ENCODE measurements around the gene TGFBR2.

Gene TGFBR2

DNA sequence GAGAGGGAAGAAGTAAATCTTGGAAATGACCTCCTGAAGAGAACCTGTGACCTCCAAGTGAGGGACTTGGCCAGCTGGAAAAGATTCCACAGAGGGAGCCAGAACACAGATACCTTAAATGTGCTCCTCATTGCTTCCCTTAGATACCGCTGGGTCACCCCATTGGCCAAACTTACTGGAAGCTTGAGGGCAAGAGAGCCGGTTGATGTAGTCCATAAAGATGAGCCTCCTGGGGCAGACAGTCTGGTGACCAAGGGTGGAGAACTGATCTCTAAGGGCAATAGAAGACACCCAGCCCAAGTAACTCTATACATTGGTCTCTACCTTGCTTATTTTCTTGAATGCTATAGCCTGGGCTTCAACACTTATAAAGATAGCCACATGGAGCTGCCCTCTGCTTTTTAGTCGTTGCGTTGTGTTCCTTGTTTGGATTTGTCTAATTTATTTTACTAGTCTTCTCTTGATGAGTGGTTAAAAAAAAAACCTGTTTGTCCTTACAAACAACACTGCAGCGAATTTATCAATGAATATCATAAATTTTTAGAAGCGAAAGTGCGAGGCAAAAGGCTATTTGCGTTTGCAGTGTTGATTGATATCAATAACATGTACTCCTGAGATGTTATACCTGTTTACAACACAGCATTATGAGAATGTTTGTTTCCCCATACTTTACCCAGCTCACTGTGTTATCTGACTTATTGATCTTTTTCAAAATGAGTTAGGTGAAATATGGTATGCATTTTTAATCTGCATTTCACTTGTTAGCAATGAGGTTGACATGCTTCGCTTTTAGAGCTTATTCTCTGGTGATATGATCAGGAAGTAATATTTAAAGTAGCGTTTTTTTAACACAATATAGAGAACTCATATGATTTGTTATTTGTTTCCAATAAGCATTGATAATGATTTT, 31.2 kb downstream of the TGFBR2 start:
- no peak for DNase-seq

DNA sequence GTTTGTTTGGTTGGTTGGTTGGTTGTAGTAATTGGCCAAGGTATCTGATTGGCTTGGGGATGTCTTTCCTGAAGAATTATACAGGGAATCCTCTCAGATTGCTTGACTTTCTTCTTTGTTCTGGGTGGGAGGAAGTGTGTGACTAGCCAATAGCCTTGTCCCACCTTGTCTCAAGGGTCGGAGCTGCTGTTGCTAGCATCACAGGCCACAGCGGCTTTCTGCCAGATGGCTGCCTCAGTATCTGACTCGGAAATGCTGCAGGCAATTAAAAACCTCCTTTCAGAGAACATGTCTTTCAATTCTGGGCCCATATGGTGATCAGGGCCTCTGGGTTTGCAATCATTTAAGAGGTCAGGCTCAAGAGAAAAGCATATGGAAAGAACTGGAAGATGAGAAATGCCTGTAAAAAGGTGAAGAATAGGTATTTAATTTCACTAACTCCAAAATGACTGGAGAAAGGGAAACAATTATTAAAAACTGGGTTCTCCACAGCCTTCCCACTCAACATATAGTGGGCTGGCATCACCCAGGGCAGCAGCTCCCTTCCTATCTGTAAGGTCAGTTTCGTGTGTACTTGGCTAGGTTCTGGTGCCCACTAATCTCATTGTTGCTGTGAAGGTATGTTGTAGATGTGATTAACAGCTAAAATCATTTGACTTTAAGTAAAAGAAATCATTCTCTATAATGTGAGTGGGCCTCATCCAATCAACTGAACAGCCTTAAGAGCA, 32.4 kb downstream of the TGFBR2 start:
- no peak for DNase-seq

DNA sequence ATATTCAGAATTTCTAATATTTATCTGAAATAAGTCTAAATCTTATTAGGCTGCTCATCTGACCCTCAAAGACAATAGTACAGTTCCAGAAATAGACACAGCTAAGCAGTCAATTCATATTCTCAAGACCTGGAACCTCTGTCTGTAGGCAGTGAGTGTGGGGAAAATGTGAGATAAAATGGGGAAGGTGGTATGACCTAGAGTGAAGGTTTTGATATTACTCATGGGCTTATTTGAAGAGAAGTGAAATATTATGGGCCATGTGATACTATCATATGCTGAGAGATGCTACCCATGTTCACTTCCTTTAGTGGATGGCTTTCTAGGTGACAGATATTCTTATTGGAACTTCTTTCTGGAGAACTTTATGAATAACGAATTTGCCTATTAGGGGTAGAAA, 33.5 kb downstream of the TGFBR2 start:
- no peak for DNase-seq

DNA sequence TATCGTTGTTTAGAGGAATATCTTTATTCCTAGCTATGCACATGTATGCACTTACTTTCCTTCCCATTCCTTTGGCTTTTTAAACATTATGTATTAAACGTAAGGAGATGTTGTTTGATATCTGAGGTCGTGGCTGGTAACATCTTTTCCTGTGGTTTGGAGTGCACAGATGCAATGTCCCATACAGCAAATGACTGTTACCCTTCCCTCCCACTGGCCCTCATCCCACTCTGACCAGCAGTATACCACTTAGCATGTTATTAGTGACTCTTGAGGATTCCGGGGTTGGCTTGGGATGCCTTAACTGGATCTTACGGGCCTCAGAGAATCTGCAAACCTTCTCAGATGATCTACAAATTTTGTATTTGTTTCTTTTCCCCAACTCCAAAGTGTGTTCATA, 34.5 kb downstream of the TGFBR2 start:
- no peak for DNase-seq

DNA sequence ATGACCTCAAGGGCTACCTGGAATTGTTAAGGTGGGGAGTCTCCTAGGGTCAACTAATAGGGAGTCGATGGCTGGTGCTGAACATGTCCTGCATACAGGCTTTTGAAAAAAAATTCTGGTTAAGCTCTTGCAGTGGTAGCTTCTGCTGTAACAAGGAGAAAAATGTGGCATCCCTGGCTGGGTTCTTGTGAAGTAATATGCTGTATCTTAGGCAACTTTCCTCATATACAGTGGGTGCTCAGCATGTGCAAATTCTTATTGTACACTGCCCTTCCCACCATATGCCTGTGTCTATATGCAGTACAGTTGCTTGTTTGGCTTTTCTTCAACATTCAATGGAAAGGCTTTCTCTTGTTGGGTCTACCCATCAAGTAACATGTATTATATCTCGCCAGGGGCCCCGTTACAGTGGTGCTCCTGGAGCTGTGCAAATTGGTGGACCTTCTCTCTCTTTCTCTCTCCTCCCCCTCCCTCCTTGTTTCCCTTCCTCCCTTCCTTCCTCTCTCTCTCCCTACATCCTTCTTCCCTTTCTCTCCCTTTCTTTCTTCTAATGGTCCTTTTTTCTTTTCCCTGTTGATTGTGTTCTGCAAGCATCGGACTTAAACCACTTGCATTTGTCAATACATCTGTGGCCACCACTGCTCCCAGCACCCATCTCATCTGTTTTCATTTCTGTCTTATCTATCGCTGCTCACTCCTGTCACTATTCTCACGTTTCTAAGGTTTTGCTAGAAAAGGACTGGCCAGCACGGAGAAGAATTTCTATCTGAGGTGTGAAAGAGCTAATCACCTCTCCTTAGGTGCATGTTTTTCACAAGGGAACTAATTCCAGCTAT, 35.2 kb downstream of the TGFBR2 start:
- DNase-seq = no peak

DNA sequence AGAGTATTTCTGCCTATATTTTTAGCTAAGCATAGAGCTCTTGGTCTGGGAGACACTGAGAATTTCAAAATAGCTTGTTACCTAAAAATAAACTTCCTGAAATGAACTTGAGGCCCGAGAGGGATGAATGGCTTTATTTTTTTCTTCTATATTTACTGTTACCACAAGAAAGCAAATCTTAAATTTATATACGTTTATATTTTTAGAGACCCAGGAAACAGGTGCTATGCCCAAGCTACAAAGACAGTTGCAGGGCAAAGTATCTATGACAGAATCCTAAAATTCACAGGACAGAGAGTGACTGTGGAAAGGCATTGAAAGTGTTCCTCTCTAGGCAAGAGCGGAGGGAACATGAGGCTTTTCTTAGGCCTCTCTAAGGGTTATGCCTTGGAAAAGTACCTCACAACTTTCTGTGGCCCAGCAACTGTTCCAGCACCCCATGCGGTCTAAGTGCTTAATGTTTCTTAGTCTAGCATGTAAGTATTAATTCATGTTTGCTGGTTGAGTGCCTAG, 36.5 kb downstream of the TGFBR2 start:
- DNase-seq = peak in 1 of 2 experiments; percentile 33

DNA sequence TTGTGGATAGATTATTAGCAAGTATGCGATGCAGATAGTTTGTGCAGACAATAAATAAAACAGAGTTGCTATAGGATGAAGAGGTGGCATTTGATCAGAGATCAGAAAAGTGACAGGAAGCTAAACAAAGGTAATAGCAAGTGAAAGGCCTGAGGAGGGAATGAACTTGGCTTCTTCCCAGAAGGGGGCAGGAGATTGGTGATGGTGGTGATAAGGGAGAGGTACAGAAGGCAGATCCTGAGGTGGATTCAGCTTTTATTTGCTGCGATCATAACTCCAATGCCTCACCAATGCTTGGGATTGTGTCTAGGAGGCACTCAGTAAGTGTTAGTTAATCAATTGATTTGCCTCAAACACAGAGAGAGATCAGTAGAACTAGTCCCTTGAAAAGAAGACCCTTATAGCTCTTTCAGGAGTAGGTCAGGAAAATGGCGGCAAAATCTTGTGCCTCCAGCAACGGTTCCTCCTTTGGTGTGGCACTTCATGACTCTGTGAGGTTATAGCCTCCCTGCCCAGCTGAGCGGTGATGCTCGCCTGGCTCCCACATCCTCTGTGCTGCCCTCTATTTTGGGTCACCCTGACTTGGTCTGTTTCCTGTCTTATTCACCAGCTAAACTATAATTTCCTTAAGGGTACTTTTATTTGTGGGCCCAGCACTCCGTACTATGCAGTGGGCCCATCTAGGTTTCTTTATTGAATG, 37.5 kb downstream of the TGFBR2 start:
- peak; percentile 69 to 74 for DNase-seq

DNA sequence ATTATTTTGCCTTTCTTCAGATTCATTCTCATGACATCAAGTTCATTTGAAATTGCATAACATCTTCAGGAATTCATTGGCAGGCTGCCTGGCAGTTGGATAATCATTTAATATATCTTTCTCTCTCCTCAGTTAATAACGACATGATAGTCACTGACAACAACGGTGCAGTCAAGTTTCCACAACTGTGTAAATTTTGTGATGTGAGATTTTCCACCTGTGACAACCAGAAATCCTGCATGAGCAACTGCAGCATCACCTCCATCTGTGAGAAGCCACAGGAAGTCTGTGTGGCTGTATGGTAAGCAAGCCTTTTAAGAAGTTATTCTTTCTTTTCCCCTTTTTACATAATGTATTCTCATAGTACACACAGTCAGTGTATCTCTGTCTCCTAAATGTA, 38.2 kb downstream of the TGFBR2 start:
- peak in 1 of 2 experiments; percentile 58 for DNase-seq

DNA sequence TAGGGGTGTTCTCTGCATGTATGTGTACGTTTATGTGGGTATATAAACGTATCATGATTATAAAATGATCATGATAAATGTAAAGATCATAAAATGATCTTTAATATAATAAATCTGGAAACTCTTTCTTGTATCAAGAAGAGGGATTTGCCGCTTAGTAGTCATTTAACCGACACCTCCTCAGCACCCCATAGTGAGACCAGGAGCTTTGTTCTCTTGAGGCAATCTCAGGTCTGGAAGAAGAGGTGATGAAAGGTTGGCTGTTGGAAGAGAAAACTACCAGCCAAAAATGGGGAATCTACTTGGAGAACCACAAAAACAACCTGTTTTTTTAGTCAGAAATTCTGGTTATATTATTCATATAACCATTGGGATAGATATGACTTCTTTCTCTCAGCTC, 38.7 kb downstream of the TGFBR2 start:
- DNase-seq = peak in 1 of 2 experiments; percentile 22

DNA sequence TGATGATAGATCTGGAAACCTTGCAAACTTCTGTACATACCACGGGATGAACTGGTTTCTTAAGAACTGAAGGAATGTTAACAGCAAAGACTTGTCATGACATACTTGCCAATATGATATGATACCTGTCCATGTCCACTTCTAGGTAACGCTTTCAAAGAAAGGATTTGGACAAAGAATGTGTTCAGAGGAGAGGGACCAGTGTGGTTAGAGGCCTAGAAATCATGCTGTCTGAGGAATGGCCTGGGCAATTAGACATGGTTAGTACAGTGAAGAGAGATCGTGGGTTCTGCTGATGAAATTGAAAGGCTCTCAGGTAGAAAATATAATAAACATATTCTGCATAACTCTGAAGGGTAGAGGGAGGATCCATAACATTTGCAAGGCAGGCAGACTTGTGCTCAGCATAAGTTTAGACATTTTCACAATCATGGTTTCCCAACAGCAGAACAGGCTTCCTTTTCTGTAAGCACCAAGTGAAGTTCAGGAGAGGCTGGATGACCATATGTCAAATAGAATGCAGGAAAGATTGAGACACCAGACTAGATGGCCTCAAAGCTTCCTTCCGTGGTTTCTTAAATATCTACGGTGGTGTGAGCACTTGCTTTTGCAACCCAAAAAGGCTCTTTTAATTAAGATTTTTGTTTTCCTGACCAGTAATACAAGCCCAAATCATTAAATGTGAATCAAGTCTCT, 39.9 kb downstream of the TGFBR2 start:
- DNase-seq = no peak

DNA sequence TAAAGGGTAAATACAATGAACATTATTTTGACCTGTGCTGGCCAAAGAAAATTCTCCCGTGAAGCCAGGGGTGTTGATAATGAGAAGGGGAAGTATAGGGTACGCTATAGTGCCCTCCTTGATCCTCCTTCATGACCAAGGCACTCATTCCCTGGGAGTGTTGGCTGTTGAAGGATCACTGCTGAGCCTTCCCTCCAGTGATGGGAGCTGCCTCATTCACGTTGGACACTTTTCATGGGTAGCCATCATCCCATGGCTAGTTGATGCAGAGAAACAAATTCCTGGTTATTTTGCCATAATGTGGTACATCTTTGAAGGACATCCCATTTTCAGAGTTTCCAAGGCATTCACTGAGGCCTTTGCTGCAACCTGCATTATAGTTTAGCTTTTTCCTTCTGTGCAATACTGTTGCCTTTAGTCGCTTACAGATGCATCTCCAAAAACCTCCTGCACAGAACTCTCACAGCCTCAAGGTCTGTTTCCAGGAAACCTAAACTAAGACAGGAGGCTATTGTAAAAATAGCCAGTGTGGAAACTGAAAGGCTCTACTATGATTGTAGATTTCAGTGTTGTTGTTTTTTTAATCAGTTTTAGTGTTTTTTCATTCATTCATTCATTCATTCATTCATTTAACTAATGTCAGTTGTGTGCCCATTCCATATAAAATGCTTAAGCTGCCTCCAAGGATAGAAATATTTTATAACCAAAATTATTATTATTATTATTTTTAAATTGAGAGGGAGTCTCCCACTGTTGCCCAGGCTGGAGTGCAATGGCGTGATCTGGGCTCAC, 40.8 kb downstream of the TGFBR2 start:
- no peak for DNase-seq

DNA sequence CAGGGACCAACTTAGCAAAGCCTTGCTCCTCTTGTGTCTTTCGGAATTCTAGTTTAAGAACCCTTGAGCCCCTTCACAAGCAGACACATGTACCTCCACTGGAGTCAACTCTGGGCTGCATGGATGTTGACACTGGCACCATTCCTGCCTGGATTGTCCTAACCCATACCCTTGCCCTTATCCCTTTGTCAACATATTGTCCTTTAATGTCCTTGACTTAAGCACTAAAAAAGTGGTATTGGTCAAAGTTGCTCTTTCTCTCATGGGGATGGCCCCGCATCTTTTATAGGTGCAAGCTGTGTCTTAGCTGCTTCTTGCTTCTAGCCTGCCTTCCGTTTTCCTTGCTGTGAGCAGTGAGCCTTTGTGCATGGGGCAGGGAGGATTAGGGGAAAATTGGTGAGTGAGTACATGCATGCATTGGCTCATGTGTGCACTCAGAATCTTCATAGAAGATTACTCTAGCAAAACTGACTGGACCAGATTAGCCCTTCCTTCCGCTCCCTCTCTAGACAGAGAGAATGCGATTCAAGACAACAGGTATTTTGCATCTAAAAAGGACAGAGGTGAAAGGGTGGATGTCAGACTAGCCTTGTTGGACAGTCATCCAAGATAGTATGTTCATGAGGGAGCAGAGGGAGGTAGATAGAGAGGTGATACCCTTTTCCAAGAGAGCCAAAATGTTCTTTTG, 42.4 kb downstream of the TGFBR2 start:
- no peak for DNase-seq

DNA sequence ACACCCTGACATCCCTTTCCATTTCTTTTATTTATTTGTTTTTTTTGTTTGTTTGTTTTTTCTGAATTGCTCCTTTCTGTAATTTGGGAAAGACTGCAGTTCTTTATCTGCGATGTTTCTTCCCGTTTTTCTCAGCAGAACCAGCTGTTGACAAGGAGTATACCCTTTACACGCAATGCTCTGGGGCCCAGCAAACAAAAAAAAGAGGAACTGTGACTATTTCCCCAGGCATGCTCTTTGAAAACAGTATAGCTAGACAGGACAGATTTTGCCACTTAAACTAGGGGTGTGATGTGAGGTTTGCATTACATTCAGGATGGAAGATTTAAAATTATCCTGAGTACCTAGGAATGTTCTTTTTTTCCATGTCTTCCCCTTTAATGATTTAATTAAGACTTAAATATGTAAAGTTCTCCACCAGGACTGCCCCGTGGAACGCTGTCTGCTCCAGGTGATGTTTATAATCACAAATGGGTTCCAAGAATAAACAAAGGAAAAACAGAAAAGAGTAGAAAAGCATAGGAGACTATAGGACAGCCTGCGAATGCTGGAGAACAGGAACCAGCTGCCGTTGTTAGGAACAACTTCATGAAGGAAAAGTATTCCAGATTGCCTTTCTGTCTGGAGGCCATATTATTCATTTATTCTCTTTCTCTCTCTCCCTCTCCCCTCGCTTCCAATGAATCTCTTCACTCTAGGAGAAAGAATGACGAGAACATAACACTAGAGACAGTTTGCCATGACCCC, 43.3 kb downstream of the TGFBR2 start:
- no peak for DNase-seq

DNA sequence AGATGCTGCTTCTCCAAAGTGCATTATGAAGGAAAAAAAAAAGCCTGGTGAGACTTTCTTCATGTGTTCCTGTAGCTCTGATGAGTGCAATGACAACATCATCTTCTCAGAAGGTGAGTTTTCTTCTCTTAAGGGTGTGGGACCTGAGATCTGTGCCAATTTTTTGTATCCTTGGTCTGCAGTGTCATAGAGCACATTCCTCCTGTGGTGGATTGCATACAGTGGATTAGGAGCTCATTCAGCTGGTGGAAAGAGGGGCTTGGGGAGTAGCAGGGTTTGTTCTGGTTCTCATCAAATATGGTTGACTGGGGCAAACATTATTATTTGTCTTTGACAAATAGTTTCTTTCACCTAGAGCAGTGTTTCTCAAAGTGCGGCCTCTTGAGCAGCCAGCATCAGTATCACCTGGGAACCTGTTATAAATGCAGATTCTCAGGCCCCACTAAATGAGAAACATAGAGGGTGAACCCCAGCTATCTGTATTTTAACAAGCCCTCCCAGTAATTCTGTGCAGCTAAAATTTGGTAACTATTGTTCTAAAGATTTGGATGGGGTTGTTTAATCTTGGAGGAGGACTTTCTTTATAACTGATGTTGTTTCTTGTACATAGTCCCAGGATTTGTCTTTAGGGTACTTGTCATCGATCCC, 44.1 kb downstream of the TGFBR2 start:
- no peak for DNase-seq

DNA sequence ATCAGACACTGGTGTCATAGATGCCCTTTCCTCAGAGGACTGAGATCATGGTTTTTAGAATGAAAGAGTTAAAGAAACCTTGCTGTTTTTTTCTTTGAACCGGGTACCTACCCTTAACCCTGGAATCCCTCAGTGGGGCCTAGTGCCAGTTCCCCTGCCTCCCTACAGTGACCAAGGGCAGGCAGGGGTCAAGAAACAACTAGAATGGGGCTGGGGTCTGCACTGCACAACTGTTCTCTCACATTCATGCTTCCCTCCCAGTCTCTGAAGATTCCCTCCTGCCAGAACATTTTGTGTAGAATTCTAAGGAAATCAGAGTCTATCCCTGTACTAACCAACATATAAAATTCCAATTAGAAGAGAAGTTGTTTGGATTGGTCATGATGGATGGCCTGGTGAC, 47.9 kb downstream of the TGFBR2 start:
- DNase-seq = no peak

DNA sequence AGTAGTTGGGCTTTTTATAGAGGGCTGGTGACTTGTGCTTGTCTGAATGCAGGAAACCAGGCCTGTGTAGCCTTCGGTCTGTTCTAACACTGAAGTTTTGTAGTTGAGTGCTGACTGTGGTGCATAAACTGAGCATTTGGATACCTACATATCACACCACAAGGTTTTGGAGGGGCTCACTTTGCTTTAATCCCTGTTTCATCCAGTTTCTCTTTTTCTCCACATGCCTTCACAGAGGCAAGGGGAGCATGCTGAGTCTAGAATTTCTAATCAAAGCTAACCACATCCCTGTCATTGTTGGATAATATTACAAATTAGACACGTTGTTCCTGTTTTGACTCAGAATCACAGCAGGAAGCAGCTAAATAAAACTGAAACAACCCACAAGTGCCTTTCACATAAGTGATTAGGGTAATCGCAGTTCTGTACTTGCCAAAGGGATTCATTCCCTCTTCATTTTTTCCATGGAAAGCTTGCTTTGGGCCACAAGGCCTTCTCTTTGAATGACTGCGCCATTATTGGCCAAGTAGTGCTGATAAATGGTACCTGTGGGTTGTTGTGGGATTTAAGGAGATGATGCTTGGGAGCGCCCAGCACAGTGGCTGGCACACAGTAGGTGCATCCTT, 48.9 kb downstream of the TGFBR2 start:
- peak in 1 of 2 experiments; percentile 64 for DNase-seq

DNA sequence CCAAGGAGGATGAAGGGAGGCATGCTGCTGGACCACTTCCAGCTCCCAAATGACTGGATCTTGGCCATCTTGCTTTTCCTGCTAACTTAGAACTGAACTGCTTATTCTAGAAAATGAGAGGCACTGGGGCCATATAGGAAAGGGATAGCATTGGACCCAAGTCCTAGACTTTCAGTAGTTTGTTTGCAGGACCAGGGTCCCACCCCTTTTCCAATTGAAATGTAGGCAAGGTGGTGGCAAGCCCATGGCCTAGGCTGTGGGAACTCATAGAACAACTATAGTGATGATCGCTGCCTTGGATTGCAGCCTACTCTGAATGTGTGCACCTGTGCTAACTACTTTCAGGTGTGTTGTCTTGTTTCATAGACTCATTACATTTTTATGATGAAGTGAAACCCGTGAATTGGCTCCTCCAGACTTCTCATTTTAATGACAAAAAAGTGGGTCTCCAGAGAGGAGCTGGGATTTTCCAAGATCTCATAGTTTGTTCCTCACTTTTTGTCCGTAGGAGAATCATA, 50.3 kb downstream of the TGFBR2 start:
- no peak for DNase-seq

DNA sequence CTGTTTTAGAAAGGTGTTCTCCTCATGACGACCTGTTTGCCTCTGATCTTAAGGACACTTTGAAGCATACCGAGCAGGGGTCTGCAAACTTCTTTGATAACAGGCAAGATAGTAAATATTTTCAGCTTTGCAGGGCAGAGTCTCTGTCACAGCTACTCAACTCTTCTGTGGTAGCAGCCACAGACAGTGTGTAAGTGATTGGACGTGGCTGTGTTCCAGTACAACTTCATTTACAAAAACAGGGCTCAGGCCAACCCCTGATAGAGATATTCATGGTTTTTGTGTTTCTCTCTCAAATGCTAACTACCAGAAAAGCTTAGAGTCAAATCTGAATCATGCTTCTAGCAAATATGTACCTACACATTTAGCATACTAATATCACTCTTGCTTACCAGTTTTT, 51.5 kb downstream of the TGFBR2 start:
- no peak for DNase-seq
